GM18907 (cell line): ENCODE data around the gene NOL11.
"Not testable (repeated sequence)": the region's sequence is repeated elsewhere in the genome, so short reads cannot be mapped to it uniquely, and the experiment has no call there.

ENCODE experiments used
- ATAC-seq: cut with Tn5 transposase; IDR thresholded peaks from one replicate; pipeline ENCODE4 v1.9.1; 2021; ENCODE audit warnings: mild to moderate bottlenecking, moderate library complexity; ENCODE audit not compliant: unreplicated experiment

The NOL11 gene

DNA sequence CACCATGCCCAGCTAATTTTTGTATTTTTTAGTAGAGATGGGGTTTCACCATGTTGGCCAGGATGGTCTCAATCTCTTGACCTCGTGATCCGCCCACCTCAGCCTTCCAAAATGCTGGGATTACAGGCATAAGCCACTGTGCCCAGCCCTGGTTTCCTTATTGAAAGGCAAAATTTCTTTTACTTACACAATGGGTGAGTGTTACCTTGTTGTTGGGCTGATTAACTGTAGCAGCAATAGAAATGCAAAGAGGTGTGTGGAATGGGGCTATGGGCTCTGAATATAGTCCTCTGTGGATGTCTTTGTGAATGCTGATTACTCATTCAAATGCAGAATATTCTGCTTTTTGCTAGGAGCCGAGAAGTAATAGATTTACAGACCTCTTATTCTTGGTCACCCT, 34.4 kb downstream of the NOL11 start:
- ATAC-seq = not testable (repeated sequence)

- no peak for ATAC-seq
Observed at GRCh38 chr17:67753026-67753425, 35.3 kb downstream of the NOL11 start.

- no peak for ATAC-seq
Observed at GRCh38 chr17:67754001-67754400, 36.3 kb downstream of the NOL11 start.

DNA sequence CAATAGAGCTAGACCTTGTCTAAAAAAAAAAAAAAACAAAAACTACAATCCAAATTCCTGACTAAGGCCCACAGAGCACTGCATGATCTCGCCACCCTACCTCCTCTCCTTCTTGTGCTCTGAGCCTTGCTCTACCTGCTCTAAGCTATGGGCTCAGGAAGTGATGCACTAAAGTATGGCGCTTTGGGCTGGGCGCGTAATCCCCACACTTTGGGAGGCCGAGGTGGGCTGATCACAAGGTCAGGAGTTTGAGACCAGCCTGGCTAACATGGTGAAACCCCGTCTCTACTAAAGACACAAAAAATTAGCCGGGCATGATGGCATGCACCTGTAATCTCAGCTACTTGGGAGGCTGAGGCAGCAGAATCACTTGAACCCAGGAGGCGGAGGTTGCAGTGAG, 37.0 kb downstream of the NOL11 start:
- ATAC-seq = not testable (repeated sequence)

DNA sequence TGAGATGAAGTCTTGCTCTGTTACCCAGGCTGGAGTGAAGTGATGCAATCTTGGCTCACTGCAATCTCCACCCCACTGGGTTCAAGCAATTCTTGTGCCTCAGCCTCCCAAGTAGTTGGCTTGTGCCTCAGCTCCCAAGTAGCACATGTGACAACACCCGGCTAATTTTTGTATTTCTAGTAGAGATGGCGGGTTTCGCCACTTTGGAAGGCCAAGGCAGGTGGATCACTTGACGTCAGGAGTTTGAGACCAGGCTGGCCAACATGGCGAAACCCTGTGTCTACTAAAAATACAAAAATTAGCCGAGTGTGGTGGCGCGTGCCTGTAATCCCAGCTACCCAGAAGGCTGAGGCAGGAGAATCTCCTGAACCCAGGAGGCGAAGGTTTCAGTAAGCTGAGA, 39.0 kb downstream of the NOL11 start:
- not testable (repeated sequence) for ATAC-seq

GRCh38 chr17:67759355-67760171, 41.8 kb downstream of the NOL11 start:
- ATAC-seq = no peak

GRCh38 chr17:67765623-67766022, 47.9 kb downstream of the NOL11 start:
- ATAC-seq = no peak

GRCh38 chr17:67769231-67769630, 51.5 kb downstream of the NOL11 start:
- no peak for ATAC-seq

GRCh38 chr17:67770539-67770938, 52.8 kb downstream of the NOL11 start:
- ATAC-seq = no peak

- no peak for ATAC-seq
Observed at GRCh38 chr17:67772679-67773078, 54.9 kb downstream of the NOL11 start.

DNA sequence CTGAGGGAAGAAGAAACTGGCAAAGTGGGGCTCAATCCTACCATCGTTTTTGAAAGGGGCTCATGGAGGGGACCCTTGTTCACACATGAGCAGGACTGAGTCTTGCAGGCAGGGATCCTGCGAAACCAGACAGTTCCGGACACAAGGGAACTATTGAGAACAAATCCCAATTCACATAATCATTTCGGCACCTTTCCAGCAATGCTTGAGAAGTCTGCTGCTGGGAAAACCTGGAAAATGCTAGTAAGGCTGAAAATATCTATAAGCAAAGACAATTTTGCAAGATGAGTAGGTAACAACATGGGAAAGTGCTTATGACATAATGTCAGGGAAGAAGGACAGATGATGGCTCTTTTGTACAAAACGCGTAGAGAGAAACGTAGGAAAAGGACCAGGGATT, 55.5 kb downstream of the NOL11 start:
- no peak for ATAC-seq

- ATAC-seq = no peak
Observed at GRCh38 chr17:67779098-67779672, 61.4 kb downstream of the NOL11 start.

- no peak for ATAC-seq
Observed at GRCh38 chr17:67784364-67785121, 66.8 kb downstream of the NOL11 start.

- no peak for ATAC-seq
Observed at GRCh38 chr17:67785122-67785477, 67.4 kb downstream of the NOL11 start.

GRCh38 chr17:67785504-67785903, 67.8 kb downstream of the NOL11 start:
- ATAC-seq = no peak
